Measurements from ENCODE around the gene RELCH.

RELCH gene

DNA sequence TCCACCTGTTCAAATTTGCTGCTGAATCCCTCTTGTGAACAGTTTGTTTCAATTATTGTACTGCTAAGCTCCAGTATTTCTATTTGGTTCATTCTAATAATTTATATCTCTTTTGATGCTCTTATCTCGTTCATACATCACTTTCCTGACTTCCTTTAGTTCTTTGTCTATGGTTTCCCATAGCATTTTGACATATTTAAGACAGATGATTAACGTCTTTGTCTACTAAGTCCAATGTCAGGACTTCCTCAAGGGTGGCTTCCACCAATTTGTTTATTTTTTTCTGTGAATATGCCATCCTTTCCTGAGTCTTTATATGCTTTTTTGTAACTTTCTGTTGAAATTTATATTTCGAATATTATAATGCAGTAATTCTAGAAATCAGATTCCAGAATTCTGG, 9.8 kb upstream of the RELCH start:
- TF ChIP-seq, protein P1, sequence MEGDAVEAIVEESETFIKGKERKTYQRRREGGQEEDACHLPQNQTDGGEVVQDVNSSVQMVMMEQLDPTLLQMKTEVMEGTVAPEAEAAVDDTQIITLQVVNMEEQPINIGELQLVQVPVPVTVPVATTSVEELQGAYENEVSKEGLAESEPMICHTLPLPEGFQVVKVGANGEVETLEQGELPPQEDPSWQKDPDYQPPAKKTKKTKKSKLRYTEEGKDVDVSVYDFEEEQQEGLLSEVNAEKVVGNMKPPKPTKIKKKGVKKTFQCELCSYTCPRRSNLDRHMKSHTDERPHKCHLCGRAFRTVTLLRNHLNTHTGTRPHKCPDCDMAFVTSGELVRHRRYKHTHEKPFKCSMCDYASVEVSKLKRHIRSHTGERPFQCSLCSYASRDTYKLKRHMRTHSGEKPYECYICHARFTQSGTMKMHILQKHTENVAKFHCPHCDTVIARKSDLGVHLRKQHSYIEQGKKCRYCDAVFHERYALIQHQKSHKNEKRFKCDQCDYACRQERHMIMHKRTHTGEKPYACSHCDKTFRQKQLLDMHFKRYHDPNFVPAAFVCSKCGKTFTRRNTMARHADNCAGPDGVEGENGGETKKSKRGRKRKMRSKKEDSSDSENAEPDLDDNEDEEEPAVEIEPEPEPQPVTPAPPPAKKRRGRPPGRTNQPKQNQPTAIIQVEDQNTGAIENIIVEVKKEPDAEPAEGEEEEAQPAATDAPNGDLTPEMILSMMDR (IDR thresholded peaks at IDR 0.05) = no peak
- TF ChIP-seq ZFX (IDR thresholded peaks at IDR 0.05; ENCODE audit: borderline replicate concordance) = no peak
- no peak overlapping the region for H3K27ac ChIP-seq

DNA sequence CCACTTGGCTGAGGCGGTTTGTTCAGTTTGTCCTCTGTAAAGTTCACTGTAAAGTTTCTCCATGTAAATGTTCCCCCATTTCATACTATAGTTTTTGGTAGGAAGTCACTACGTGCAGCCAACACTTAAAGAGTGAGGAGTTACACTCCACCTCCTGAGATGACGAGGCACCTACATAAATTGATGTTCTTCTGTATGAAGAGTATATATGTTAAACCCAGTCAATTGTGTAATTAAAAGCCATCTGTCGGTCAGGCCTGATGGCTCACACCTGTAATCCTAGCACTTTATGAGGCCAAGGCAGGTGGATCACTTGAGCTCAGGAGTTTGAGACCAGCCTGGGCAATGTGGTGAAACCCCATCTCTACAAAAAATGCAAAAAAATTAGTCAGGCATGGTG, 7.8 kb upstream of the RELCH start:
- no peak overlapping the region for H3K27ac ChIP-seq
- no peak for TF ChIP-seq ZFX (IDR thresholded peaks at IDR 0.05; ENCODE audit: borderline replicate concordance)
- TF ChIP-seq, protein P1 (IDR thresholded peaks at IDR 0.05) = no peak

DNA sequence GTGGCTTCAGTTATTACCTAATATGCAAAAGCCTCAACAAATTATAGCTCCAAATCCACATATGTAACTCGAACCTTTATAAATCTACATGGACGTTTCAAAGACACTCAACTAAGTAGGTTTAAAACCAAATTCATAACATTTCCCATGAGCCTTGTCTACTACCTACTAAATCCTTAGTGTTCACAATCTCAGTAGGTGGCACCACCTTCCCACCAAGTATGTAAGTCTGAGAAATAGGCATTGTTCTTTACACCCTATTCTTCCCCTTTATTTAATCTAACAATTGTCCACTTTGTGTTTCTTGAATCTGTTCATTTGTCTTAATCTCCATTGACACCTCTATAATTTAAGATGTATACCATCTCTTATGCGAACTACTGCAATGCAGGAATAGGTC, 4.8 kb upstream of the RELCH start:
- TF ChIP-seq ZFX (IDR thresholded peaks at IDR 0.05; ENCODE audit: borderline replicate concordance) = no peak
- TF ChIP-seq, protein P1 (IDR thresholded peaks at IDR 0.05) = no peak
- no peak overlapping the region for H3K27ac ChIP-seq

DNA sequence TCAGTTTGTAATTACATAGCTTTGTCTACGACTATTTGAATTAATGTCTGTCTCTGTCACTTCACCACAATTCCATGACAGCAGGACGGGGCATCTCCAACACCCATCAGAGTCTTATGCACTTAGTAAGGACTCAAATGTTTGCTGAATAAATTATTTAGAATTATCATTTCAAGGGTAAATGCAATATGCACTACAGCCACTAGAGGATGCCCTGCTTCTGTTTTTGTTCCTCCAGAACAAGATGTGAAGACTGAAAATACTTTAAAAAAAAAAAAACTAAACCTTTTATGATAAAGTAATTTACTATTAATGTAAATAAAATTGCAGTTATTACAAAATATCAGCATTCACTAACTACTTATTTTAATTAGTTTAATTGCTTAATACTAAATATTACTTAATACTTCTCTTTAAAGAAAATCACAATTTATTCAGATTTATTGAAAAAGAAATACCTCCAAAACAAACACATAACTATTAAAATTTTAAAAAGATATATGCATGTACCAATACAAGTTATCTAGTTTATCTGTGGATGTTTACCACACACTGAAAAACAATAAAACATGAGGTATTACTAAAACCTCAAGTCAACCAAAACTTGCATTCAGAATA, 3.4 kb upstream of the RELCH start:
- no peak overlapping the region for H3K27ac ChIP-seq
- TF ChIP-seq, protein P1 (IDR thresholded peaks at IDR 0.05) = peak; percentile 98
- no peak for TF ChIP-seq ZFX (IDR thresholded peaks at IDR 0.05; ENCODE audit: borderline replicate concordance)

DNA sequence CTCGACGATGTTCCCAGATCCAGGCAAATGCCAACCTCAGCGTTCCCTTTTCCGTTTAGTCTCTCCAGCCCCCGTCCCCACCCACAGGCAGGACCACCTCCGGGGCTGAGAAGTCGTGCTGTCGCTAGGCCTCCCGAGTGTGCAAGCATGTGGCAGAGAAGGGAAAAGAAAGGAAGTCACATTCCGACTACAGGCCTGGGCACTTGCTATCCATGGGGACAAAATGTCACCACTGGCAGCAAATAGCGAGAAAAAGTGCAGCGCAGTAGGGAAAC, 619 bp upstream of the RELCH start:
- peak overlapping the region; percentile 88 for H3K27ac ChIP-seq
- TF ChIP-seq, protein P1 (IDR thresholded peaks at IDR 0.05) = no peak
- TF ChIP-seq ZFX (IDR thresholded peaks at IDR 0.05; ENCODE audit: borderline replicate concordance) = no peak

DNA sequence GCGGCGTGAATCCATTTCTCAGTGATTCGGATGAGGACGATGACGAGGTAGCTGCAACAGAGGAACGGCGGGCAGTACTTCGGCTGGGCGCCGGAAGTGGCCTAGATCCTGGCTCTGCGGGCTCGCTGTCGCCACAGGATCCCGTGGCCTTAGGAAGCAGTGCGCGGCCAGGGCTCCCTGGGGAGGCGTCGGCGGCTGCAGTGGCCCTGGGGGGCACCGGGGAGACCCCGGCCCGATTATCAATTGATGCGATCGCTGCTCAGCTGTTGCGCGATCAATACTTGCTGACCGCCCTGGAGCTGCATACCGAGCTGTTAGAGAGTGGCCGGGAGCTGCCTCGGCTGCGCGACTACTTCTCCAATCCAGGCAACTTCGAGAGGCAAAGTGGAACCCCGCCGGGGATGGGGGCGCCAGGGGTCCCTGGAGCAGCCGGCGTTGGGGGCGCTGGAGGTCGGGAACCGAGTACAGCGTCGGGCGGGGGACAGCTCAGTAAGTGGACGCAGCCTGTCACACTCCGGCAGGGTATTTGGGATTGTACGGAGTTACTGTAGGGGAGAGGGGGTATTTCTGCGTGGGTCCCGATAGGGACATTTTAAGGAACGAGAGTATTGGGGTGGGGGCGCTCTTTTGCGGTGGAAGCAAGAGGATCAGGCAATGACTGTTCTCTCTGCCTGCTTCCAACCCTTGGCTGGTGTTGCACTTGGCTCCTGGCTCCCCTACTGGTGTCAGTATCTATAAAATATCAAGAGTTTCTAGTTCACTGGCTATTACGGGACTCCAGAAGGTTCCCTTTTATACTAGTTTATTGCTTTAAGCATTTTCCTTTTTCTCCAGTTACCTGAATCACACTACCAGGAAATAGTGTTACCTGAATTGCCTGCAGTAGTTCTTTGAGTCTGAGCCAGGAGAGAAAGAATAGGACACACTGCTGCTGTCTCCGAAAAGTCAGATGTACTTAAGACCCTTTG, 772 bp downstream of the RELCH start:
- peak overlapping the region; percentile 88 for H3K27ac ChIP-seq

More for the DNA sequence above, 772 bp downstream of the RELCH start:
- TF ChIP-seq, protein P1 (IDR thresholded peaks at IDR 0.05) = peak; percentile 29; the same call in 1 of the 2 replicates
- TF ChIP-seq ZFX (IDR thresholded peaks at IDR 0.05; ENCODE audit: borderline replicate concordance) = no peak

All from 22Rv1 (cell line).